Putamen (tissue), 1 donor: ENCODE results near the gene ACP5.
"Not testable (repeated sequence)": the region's sequence is repeated elsewhere in the genome, so short reads cannot be mapped to it uniquely, and the experiment has no call there.

ENCODE experiments used
- DNase-seq: peaks from one replicate; pipeline ENCODE4 v3.0.0-alpha.2; 2016; ENCODE audit warnings: low spot score

The ACP5 gene

GRCh38 chr19:11578258-11579142 is 1.1 kb upstream of the ACP5 start:
- no peak for DNase-seq

GRCh38 chr19:11576227-11576626 is 1.2 kb downstream of the ACP5 start:
- no peak for DNase-seq

- DNase-seq = no peak
Observed at GRCh38 chr19:11574689-11575088, 2.8 kb downstream of the ACP5 start.

- DNase-seq = not testable (repeated sequence)
Observed at GRCh38 chr19:11573763-11574162, 3.7 kb downstream of the ACP5 start.

GRCh38 chr19:11573354-11573753 is 4.1 kb downstream of the ACP5 start:
- DNase-seq = not testable (repeated sequence)

- no peak for DNase-seq
Observed at GRCh38 chr19:11570039-11570462, 7.4 kb downstream of the ACP5 start.

- DNase-seq = no peak
Observed at GRCh38 chr19:11566164-11566563, 11.3 kb downstream of the ACP5 start.

- not testable (repeated sequence) for DNase-seq
Observed at GRCh38 chr19:11565649-11565980, 11.8 kb downstream of the ACP5 start.

GRCh38 chr19:11564082-11564807 is 13.2 kb downstream of the ACP5 start:
- not testable (repeated sequence) for DNase-seq

GRCh38 chr19:11563532-11563931 is 13.9 kb downstream of the ACP5 start:
- no peak for DNase-seq

- DNase-seq = peak; percentile 64
Observed at GRCh38 chr19:11560404-11561051, 16.9 kb downstream of the ACP5 start.

GRCh38 chr19:11558881-11559828 is 18.3 kb downstream of the ACP5 start, which contains the start of gene ELOF1:
Gene ELOF1, minus strand, starts transcription at chr19:11559230. Its CDS starts 4,883 bp downstream, at chr19:11554347.
- peak; percentile 99 for DNase-seq

- DNase-seq = no peak
Observed at GRCh38 chr19:11556634-11557420, 20.6 kb downstream of the ACP5 start.

GRCh38 chr19:11555246-11555645 is 22.2 kb downstream of the ACP5 start:
- peak; percentile 24 for DNase-seq

- DNase-seq = no peak
Observed at GRCh38 chr19:11554160-11554559, 23.3 kb downstream of the ACP5 start.

GRCh38 chr19:11552666-11553372 is 24.6 kb downstream of the ACP5 start:
- DNase-seq = no peak

GRCh38 chr19:11551603-11552235 is 25.7 kb downstream of the ACP5 start:
- no peak for DNase-seq

- no peak for DNase-seq
Observed at GRCh38 chr19:11550265-11550664, 27.2 kb downstream of the ACP5 start.

GRCh38 chr19:11549386-11549953 is 28.0 kb downstream of the ACP5 start:
- DNase-seq = no peak
